ENCODE results near the gene CIZ1. TPM values are rescaled to one million over a fixed set of nuclear protein-coding genes. Genes with fewer than 3 reads are reported as not detected.
A peak's percentile ranks its signal among the peaks of the same experiment; 100 is the strongest.

The CIZ1 gene
- total and polyA plus RNA-seq, 2 of the 13 experiments (the other 11 are each of a cell fraction or from before 2014, with no cell fraction given), result 30.6 to 50.3 TPM

GRCh38 chr9:128127990-128128835 is 63.2 kb downstream of the CIZ1 start (continued):
- TF ChIP-seq ZNF549 (CRISPR knock-in tag; IDR thresholded peaks at IDR 0.05) (no peak), POLR2AphosphoS2 (IDR thresholded peaks at IDR 0.05; ENCODE audit: low read depth, low read length) (no peak), ZNF710 (CRISPR knock-in tag; IDR thresholded peaks at IDR 0.05; ENCODE audit: borderline replicate concordance) (peak; percentile 72; the same call in 1 of the 2 replicates), NFYC (CRISPR knock-in tag; IDR thresholded peaks at IDR 0.05) (no peak), CREM (IDR thresholded peaks at IDR 0.05) (peak; percentile 52; the same call in 1 of the 2 replicates), CREM (CRISPR knock-in tag; IDR thresholded peaks at IDR 0.05) (no peak), ZBTB7A (CRISPR knock-in tag; IDR thresholded peaks at IDR 0.05) (0 out of 2 replicates have a peak, but pooled peaks have one; percentile 17), ARHGAP35 (CRISPR knock-in tag; IDR thresholded peaks at IDR 0.05; ENCODE audit: borderline replicate concordance) (peak; percentile 72; the same call in 1 of the 2 replicates), AGO2 (optimal IDR thresholded peaks at IDR 0.05; ENCODE audit: low read depth, low read length) (peak; percentile 37), ATM (IDR thresholded peaks at IDR 0.05; ENCODE audit: borderline replicate concordance) (no peak), ZBTB49 (CRISPR knock-in tag; IDR thresholded peaks at IDR 0.05; ENCODE audit: borderline replicate concordance) (no peak), ZSCAN22 (CRISPR knock-in tag; IDR thresholded peaks at IDR 0.05) (no peak), HNRNPK (IDR thresholded peaks at IDR 0.05; ENCODE audit: low read depth, low read length, poor library complexity, severe bottlenecking) (peak; percentile 35), HIVEP1 (CRISPR knock-in tag; IDR thresholded peaks at IDR 0.05) (peak; percentile 60; the same call in 1 of the 2 replicates), NCOR1 (IDR thresholded peaks at IDR 0.05; ENCODE audit: borderline replicate concordance, low read length) (peak; percentile 22; the same call in 1 of the 2 replicates), TGIF2 (CRISPR knock-in tag; IDR thresholded peaks at IDR 0.05) (peak; percentile 33; the same call in 1 of the 2 replicates), ZNF737 (CRISPR knock-in tag; IDR thresholded peaks at IDR 0.05; ENCODE audit: borderline replicate concordance) (no peak), ZFP36L1 (CRISPR knock-in tag; IDR thresholded peaks at IDR 0.05) (peak; percentile 72; the same call in 1 of the 2 replicates), RAD21 (CRISPR knock-in tag; IDR thresholded peaks at IDR 0.05) (no peak; the same call in 1 of the 2 replicates)

Measured in HepG2 (cell line).